HG02938 (cell line): Measurements from ENCODE around the gene LPIN3.

Source experiments
- ATAC-seq: cut with Tn5 transposase; IDR thresholded peaks from one replicate; pipeline ENCODE4 v1.9.1; 2021; ENCODE audit warnings: mild to moderate bottlenecking, moderate library complexity; ENCODE audit not compliant: unreplicated experiment

The LPIN3 gene

DNA sequence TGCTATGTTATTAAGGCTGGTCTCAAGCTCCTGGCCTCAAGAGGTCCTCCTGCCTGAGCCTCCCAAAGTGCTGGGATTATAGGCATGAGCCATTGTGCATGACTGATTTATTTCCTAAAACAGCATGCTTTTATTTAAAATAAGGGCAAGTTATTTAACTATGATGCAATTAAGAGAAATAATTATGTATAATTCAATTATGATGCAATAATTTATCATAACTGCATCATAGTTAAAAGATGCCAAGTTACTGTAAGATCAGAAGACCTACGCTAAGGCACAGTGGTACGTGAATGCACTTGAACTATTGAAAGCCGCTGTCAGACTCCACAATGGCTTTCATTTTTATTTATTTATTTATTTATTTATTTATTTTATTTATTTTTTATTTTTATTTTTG is 50.3 kb downstream of the LPIN3 start:
- ATAC-seq = no peak

DNA sequence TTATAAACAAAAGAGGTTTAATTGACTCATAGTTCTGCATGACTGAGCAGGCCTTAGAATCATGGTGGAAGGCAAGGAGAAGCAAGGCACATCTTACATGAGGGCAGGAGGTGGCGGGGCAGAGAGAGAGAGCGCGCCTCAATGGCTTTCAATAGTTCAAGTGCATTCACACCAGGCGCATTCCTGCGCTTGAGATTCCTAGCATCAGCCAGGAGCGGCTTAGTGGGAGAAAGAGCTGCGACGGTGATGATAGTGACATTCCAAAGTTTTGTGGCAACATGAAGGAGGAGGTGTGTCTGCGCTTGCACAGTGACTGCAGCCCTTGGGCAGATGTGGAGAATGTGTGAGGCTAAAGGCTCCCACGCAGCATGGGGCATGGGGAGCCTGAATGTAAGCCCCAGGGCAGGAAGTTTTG is 51.0 kb downstream of the LPIN3 start:
- ATAC-seq = no peak

- no peak for ATAC-seq
These were observed 51.7 kb downstream of the LPIN3 start for GRCh38 chr20:41392295-41392694.

GRCh38 chr20:41392871-41393704 is 52.5 kb downstream of the LPIN3 start:
- no peak for ATAC-seq

DNA sequence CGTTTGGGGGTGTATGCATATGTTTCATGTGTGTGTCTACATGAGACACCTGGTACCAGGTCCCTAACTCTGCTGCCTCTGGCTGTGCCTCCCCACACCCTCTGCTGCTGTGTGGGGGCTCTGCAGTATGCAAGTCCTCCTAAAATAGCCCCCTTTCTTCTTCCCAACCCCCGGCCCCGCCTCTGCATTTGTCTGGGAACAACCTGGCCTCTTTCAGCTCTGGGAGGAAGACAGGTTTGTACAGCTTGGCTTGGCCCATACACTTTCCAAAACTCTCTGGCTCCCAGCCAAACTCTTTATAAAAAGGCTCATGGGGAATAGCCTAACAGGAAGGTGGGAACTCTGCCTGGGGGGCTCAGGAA is 53.1 kb downstream of the LPIN3 start:
- ATAC-seq = no peak

DNA sequence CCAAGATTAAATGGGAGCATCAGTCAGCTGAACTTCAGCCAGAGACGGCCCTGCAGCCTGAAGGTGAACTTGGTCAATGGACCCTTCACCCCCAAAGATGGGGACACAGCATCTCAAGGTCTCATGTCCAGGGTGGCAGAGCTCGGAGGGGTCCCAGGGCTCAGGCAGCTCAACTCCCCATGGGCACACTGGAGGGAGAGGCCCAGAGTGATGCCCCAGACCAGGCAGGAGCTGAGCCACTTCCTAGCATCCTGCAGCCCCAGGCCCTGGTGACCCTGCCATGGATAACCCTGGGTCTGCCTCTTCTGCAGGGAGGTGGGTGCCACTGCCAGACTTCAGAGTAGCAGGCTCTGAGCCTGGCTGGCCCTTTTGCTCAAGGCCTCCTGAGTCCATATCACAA is 53.5 kb downstream of the LPIN3 start:
- no peak for ATAC-seq

DNA sequence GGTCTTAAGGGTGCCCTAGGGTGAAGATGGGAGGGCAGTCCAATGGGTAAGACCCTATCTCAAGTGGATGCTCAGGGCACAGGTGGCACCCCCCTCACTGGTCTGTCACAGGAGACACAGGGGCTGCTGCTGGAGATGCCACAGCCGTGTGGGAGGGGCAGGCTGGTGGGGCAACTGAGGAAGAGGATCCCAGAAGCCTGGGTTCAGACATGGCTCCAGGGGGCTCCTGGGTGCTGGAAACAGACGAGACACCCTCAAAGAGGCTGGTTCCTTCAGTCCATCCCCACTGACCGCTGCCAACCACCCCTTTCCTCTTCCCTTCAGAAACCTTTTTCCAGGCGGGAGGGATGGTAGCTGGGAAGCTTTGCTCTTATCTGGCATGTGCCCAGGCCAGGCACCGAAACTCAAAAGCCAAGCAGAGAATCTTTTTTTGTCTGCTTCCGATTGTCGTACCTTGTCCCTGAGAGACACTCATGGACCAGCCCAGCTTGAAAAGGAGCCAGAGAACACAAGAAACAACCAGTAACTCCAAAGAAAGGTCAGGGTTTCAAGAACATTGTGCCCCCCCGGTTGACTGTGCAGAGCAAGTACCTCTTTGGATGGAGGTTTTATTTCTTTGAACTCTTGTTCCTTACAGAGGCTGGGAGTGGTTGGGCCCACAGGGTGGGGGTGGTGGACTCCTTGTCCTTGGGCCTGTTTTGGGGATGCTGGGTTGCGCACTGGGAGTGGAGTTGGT is 54.5 kb downstream of the LPIN3 start:
- ATAC-seq = no peak

DNA sequence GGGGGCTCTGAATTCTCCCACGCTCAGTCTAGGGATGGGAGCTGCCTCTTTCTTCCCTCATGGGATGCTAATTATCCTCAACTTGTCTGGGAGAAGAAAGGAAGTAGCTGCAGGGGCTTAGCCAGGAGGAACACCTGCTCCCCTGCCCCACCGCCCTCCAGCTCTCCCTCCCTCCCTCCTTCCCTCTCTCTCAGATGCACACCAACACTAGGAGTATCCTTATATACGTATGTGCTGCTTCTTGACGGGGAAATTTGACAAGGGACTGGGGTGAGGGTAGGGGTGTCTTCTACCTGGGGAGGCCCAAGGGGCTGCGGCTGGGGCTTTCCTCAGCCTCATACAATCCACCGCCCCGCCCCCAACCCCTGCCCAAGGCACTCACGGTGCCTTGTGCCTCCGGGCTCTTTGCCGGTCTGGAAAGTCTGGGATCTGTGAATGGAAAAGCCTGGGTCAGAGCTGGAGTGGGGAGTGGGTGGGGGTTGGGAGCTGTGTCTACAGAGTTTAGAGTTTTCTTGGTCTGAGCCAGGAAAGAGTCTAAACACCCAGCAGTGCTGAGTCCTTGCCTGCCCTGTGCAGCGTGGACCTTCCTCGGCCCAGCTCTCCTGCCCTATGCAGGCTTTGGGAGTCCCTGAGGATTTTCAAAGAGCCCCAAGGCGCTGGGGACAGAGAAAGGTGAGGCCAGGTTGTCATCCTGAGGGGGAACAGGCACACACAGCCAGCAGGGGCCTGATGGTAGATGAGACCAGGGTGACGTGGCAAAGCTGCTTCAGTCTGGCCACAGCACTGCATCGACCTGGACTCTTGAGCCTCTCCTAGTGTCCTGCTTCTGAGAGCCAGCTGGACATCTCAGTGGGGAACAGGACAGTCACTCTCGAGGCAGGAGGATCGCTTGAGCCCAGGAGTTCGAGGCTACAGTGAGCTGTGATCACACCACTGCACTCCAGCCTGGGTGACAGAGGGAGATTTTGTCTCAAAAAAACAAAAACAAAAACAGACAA is 55.3 kb downstream of the LPIN3 start:
- no peak for ATAC-seq

DNA sequence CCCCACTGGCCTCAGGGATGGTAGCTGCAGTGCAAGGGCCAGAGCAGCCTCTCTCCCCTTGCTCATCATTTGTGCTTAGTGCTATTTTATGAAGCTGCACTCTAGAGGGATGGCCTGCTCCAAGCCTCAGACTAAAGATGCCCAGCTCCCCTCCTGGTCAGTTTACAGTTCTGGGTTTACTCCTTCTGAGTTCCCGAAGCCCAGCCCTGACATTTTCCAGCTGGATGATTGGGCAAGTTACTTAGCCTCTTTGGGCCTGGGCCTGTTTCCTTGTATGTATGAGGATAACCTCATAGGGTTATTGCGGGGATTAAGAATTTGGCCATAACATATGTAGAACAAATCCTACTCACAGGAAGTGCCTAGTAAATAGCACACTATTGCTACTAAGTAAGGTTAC is 57.8 kb downstream of the LPIN3 start:
- ATAC-seq = no peak

GRCh38 chr20:41403604-41404003 is 63.0 kb downstream of the LPIN3 start:
- ATAC-seq = no peak

GRCh38 chr20:41405436-41405835 is 64.8 kb downstream of the LPIN3 start:
- ATAC-seq = no peak

DNA sequence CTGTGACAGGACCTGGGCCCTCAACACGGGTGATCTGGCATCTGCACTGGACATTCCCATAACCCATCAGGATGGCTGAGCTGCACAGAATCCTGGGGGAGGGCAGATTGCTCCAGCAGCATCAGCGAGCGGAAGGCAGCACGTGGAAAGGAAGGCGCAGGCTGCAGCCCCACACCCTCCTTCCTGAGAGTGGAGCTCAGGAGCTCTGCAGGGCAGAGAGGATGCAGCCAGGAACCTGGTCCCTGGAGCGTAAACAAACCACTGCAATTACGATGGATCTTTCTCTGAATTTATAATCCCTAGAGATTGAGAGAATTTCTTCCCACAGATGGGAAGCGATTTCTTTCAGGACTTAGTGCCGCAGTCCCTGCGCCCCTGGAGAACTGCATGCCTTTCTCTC is 65.7 kb downstream of the LPIN3 start:
- no peak for ATAC-seq

DNA sequence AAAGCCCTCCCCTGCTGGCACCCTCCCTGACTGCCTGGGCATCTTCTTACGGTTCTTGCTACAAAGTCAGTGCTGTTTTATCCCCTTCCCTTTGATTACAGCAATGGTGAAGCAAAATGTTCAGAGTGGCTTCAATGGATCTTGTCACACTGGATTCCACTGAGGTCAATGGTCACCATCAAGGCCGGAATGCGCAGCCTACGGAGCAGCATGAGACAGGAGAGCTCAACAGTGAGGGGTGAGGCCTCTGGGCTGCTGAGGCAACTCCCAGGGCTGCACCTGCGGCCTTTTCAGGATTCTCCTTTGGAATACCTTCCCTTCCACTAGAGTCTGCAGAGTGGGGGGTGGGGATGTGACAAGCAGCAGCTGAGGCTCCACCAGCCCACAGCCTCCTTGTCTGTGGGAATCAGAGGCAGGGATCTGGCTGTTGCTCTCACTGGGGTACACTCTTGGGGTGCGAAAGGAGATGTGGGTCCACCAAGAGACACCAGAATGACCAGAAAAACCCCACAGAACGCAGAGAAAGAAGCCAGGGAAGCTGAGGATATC is 66.3 kb downstream of the LPIN3 start:
- no peak for ATAC-seq

GRCh38 chr20:41407607-41408006 is 67.0 kb downstream of the LPIN3 start:
- no peak for ATAC-seq

- no peak for ATAC-seq
These were observed 67.7 kb downstream of the LPIN3 start for GRCh38 chr20:41408156-41408794.

DNA sequence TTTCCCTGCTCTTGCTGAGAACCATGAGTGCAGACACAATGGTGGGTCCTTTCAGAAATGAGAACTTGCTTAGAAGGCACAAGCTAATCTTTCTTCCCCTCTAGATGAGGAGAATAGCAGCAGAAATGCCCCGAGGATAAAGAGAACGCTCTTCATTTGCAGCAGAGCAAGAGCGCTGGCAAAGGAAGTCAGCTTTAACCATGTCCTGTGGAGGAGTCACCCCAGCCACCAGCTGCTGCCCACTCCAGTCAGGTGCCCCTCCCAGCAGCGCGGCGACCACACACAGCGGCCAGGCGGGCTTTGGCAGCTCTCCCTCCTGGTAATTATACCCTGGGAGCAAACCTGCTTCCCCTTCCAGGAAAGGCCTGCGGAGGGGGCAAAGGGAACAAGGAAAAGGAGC is 68.4 kb downstream of the LPIN3 start:
- no peak for ATAC-seq
